ENCODE results near the gene TPRX1. TPM values are rescaled to one million over a fixed set of nuclear protein-coding genes. Genes with fewer than 3 reads are reported as not detected.

Gene TPRX1
- total and polyA plus RNA-seq, 2 of the 4 experiments (the other 2 are of a cell fraction): not detected

DNA sequence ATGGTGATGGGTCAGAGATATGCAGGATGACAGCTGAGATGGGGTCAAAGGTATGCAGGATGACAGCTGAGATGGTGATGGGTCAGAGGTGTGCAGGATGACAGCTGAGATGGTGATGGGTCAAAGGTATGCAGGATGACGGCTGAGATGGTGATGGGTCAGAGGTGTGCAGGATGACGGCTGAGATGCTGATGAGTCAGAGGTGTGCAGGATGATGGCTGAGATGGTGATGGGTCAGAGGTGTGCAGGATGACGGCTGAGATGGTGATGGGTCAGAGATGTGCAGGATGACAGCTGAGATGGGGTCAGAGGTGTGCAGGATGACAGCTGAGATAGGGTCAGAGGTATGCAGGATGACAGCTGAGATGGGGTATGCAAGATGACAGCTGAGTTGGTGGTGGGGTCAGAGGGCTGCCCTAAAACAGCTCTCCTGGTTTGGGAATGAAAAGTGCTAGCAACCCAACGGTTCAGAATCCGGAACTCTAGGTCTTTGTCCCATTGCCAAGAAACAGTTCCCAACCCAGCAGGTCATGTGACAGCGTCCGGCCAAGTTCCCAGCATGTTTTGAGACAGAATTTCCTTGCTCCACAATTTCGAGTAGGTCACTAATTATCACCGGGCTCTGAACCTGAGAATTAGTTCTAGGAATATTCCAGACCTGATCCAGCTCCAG is 22.6 kb downstream of the TPRX1 start:
- WGBS, 2 experiments (ENCODE audit: extremely low coverage in 2 of 2, insufficient read length in 1 of 2): 83% methylated on average over 7 of the region's 9 CpGs; no CpG with 5 or more reads in 1 of the 2 experiments
- no peak overlapping the region for H2AK9ac ChIP-seq (replicated peaks; ENCODE audit: low read depth, low read length, poor library complexity)

More for the DNA sequence above, 22.6 kb downstream of the TPRX1 start:
- BruUV-seq (replicated peaks): no TSS peak
- intact Hi-C loops (cut with micrococcal nuclease) (no loop called here), in situ Hi-C loops (cut with MboI; ENCODE audit: low sequenced_read_pairs) (loop anchor here (10.0 kb wide), 1 partner anchor 347 kb away; no protein-coding TSS in a partner anchor), dilution Hi-C loops (cut with HindIII; ENCODE audit: low sequenced_read_pairs, unreplicated experiment) (no loop called here)
- Histone ChIP-seq H3K4me1 (ENCODE audit: control insufficient read depth, insufficient read depth, low read length) (peaks cover 2% of the 10 kb centered on the region; the same call in 1 of the 2 replicates), H4K8ac (ENCODE audit: low read depth in 2 of 2, low read length in 2 of 2) (no peak overlapping the region), H3K9me1 (ENCODE audit: insufficient read depth, low read length) (peaks cover 14% of the 10 kb centered on the region), H2BK120ac (ENCODE audit: low read depth, low read length) (no peak overlapping the region), H3K27ac (ENCODE audit: insufficient read depth, low read length) (no peak overlapping the region), H2AK5ac (ENCODE audit: low read depth, low read length) (no peak overlapping the region), H3K27me3 (ENCODE audit: control insufficient read depth, insufficient read depth, low read length) (no peaks in the 10 kb centered on the region), H3K4me3 (ENCODE audit: insufficient read depth, low read depth, low read length) (no peak overlapping the region), H3K4me2 (ENCODE audit: low read depth, low read length) (no peak overlapping the region), H3K14ac (replicated peaks; ENCODE audit: low read depth, low read length) (no peak overlapping the region), H3K18ac (ENCODE audit: low read depth, low read length) (no peak overlapping the region), H3K9ac (ENCODE audit: low read depth, low read length) (no peak overlapping the region), H4K5ac (ENCODE audit: low read depth, low read length) (no peak overlapping the region), H3K23ac (ENCODE audit: low read depth, low read length) (no peak overlapping the region), H4K20me1 (ENCODE audit: insufficient read depth, low read length) (peaks cover 30% of the 10 kb centered on the region; the same call in 1 of the 2 replicates), H2BK20ac (ENCODE audit: low read depth, low read length) (no peak overlapping the region), H3K4ac (ENCODE audit: low read depth, low read length) (no peak overlapping the region), H3K36me3 (ENCODE audit: control insufficient read depth, insufficient read depth, low read length) (peaks cover 44% of the 10 kb centered on the region), H2AFZ (replicated peaks; ENCODE audit: low read length, poor library complexity) (no peak overlapping the region), H3K56ac (ENCODE audit: extremely low read depth, insufficient read depth, low read length) (no peak overlapping the region), H3K9me3 (ENCODE audit: control insufficient read depth, insufficient read depth, low read length) (no peaks in the 10 kb centered on the region), H2BK15ac (ENCODE audit: low read depth, low read length) (no peak overlapping the region), H4K91ac (ENCODE audit: insufficient read depth, low read depth, low read length) (no peak overlapping the region), H2BK5ac (ENCODE audit: low read depth, low read length, poor library complexity, severe bottlenecking) (no peak overlapping the region), H3K79me1 (ENCODE audit: low read depth in 1 of 2, low read length in 2 of 2) (peaks cover 26 to 44% of the 10 kb centered on the region in 2 experiments)
- DNase-seq (no peak), ATAC-seq (ENCODE audit: low read depth) (no peak)
- TF ChIP-seq BHLHE40 (IDR thresholded peaks at IDR 0.05; ENCODE audit: low read depth, low read length): no peak
- no peak for TF ChIP-seq MAFK (IDR thresholded peaks at IDR 0.05; ENCODE audit: low read depth, low read length)
- ChIA-PET POLR2A (ENCODE audit: unreplicated experiment) (no interaction called here), CTCF (interaction anchor here (0.9 kb wide), 1 partner anchor 81 kb away, joined by 3 read pairs; no protein-coding TSS in a partner anchor)

Measured in IMR-90 (cell line).